Fibroblast of upper back skin (primary cell): ENCODE measurements around the gene WDR70.
"Not testable (repeated sequence)": the region's sequence is repeated elsewhere in the genome, so short reads cannot be mapped to it uniquely, and the experiment has no call there.

Experiments
- DNase-seq: peaks from one replicate; pipeline ENCODE4 v3.0.0-alpha.2; 2013

WDR70 gene

GRCh38 chr5:37771731-37772130 is 392.6 kb downstream of the WDR70 start:
- DNase-seq: peak; percentile 100

GRCh38 chr5:37772255-37772654 is 393.1 kb downstream of the WDR70 start:
- no peak for DNase-seq

- DNase-seq: no peak
Observed at GRCh38 chr5:37773809-37774208, 394.7 kb downstream of the WDR70 start.

GRCh38 chr5:37774912-37775483 is 395.9 kb downstream of the WDR70 start:
- no peak for DNase-seq

- peak; percentile 92 for DNase-seq
Observed at GRCh38 chr5:37776826-37777225, 397.7 kb downstream of the WDR70 start.

GRCh38 chr5:37777432-37778130 is 398.5 kb downstream of the WDR70 start:
- DNase-seq: peak; percentile 30

- not testable (repeated sequence) for DNase-seq
Observed at GRCh38 chr5:37781409-37781808, 402.3 kb downstream of the WDR70 start.

GRCh38 chr5:37786416-37786815 is 407.3 kb downstream of the WDR70 start:
- no peak for DNase-seq

GRCh38 chr5:37786862-37787519 is 407.9 kb downstream of the WDR70 start:
- peak; percentile 79 for DNase-seq

- DNase-seq: peak; percentile 80
Observed at GRCh38 chr5:37787742-37788141, 408.6 kb downstream of the WDR70 start.

GRCh38 chr5:37789991-37790390 is 410.9 kb downstream of the WDR70 start:
- DNase-seq: no peak

GRCh38 chr5:37791321-37791720 is 412.2 kb downstream of the WDR70 start:
- no peak for DNase-seq

GRCh38 chr5:37792975-37793631 is 414.0 kb downstream of the WDR70 start:
- peak; percentile 52 for DNase-seq

GRCh38 chr5:37795292-37795691 is 416.2 kb downstream of the WDR70 start:
- DNase-seq: not testable (repeated sequence)

GRCh38 chr5:37796435-37796834 is 417.3 kb downstream of the WDR70 start:
- DNase-seq: not testable (repeated sequence)

- DNase-seq: no peak
Observed at GRCh38 chr5:37799865-37800421, 420.8 kb downstream of the WDR70 start.

GRCh38 chr5:37801521-37801920 is 422.4 kb downstream of the WDR70 start:
- DNase-seq: no peak
